ENCODE results near the gene TUBGCP6.

Gene TUBGCP6

GRCh38 chr22:50197000-50197800, 47.6 kb downstream of the TUBGCP6 start:
- no peak for DNase-seq (ENCODE audit: low read depth in 3 of 3)

DNA sequence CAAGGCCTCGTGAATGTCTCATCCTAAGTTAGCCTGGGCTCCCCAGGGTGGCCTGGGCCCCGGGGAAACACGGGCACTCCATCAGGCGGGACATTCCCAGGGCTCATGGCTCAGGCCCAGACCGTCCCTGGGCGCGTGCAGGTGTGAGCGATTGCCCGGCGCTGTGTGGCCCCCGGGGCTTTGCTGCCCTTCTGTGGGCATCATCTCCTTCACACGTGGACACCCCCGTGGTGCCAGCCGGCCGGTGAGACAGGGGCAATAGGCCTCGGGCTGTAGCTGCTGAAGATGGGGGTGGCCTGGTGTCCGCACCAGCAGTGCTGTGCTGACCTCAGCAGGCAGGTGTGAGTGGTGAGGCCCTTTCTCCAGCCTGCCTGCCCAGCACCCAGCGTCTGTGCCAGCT, 48.6 kb downstream of the TUBGCP6 start:
- no peak for DNase-seq (ENCODE audit: low read depth in 3 of 3)

GRCh38 chr22:50194037-50194805, 50.6 kb downstream of the TUBGCP6 start:
- no peak for DNase-seq (ENCODE audit: low read depth in 3 of 3)

GRCh38 chr22:50193621-50194020, 51.2 kb downstream of the TUBGCP6 start:
- no peak for DNase-seq (ENCODE audit: low read depth in 3 of 3)

DNA sequence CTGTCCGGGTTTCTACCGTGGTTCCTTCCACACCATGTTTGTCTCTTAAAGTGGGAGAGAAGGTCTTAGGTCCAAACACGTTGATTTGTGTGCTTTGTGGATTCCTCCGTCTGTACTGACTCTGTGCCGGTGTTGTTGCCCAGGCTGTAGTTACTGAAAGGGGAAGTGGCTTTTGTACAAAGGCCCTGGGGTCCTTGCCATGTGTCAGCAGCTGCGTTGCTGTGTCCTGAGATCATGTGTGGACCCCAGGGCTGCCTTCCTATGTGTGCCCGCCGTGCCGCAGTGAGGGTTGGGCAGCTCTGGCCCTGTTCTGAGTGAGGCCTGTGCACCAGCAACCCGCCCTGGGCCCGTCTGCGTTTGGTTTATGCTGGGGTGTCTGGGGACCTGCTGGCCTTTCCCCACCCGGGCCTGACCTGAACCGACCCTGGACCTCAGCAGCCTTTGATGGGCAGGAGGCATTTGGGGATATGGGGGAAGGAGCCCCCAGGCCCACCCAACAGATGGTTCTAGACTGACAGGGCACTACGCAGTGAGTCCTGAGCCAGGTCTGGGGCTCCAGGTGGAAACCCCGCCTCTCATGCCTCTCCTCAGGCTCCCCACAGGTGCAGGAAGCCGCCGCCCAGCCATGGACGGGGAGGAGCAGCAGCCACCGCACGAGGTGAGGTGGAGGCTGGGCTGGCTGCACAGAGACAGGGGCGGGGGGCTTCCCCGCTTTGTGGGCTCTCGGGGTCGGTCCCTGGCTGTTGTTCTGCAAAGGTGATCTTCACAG, 52.2 kb downstream of the TUBGCP6 start:
- no peak for DNase-seq (ENCODE audit: low read depth in 3 of 3)

DNA sequence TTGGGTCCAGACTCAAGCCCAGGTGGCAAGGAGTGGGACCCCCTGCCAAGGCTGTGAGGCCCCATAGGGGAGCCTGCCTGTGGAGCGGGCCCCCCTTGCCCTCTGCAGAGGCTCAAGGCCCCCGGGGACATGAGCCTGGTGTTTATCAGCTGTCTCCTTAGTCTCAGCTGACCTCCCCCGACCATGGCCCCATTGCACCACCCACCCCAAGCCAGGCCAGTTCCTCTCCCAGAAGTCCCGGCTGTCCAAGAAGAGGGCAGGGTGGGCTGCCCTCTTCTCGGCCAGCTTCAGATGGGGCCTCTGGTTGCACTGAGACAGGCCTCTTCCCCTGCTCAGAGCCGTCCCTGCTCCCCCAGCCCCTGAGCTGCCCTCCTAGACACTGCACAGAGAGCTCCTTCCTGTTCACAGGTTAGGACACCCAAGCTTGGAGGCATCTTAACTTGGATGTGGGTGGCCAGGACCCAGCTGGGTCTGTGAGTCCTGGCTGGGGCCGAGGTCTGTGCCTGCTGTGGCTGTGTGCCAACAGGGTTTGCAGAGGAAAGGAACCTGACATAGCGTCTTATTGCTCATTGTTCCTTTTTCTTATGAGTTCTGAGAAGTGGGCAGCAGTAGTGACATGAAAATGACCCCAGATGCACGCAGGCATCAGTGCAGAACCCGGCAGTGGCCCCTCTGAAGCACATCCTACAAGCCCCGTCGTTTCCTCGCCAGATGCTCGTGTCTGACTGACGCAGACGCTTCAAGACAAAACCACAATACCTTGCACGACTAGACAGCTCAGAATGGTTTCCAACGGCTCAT, 53.7 kb downstream of the TUBGCP6 start:
- peak; percentile 47 to 66 (median 48) for DNase-seq (ENCODE audit: low read depth in 3 of 3)

DNA sequence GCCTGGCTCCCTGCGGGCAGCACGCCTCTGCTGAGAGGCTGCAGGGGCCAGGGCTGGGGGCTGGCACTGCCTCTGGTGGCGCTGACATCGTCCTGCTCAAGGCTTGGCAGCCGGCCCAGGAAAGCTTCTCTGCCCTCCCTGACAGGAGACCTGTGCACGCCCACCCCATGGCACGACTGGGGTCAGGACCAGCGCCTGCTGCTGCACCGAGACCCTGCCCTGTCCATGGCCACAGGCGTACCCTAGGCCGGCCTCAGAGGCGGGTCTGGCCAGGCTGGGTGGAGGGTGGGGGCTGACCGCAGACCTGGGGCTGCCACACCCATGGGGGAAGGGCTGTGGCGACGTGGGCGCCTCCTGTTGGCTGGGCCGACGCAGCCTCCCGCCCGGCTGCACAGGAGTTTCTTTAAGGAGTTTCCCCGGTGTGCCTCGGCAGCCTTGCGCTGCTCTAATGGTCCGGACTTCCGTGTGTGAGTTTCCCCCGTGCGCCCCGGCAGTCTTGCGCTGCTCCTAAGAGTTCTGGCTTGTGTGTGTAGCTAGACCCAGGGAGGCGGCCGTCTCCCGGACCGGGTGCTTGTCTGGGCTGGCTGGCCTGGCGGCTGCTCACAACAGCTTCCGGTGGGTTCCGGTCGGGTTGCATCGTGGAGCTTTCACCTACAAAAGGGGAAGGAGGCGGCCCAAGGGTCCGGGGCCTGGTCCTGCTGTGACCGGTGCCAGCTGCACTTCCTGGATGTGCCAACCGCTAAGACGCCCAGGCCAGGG, 54.5 kb downstream of the TUBGCP6 start:
- peak; percentile 31 to 75 (median 51) for DNase-seq (ENCODE audit: low read depth in 3 of 3)

- DNase-seq (ENCODE audit: low read depth in 3 of 3) = no peak
Measured at GRCh38 chr22:50189849-50190181, 55.0 kb downstream of the TUBGCP6 start.

GRCh38 chr22:50189184-50189848, 55.5 kb downstream of the TUBGCP6 start:
- DNase-seq (ENCODE audit: low read depth in 3 of 3) = no peak

- no peak for DNase-seq (ENCODE audit: low read depth in 3 of 3)
Measured at GRCh38 chr22:50188356-50188755, 56.5 kb downstream of the TUBGCP6 start.

GRCh38 chr22:50186761-50187523, 57.9 kb downstream of the TUBGCP6 start:
- DNase-seq (ENCODE audit: low read depth in 3 of 3) = no peak

- no peak for DNase-seq (ENCODE audit: low read depth in 3 of 3)
Measured at GRCh38 chr22:50186181-50186714, 58.6 kb downstream of the TUBGCP6 start.

DNA sequence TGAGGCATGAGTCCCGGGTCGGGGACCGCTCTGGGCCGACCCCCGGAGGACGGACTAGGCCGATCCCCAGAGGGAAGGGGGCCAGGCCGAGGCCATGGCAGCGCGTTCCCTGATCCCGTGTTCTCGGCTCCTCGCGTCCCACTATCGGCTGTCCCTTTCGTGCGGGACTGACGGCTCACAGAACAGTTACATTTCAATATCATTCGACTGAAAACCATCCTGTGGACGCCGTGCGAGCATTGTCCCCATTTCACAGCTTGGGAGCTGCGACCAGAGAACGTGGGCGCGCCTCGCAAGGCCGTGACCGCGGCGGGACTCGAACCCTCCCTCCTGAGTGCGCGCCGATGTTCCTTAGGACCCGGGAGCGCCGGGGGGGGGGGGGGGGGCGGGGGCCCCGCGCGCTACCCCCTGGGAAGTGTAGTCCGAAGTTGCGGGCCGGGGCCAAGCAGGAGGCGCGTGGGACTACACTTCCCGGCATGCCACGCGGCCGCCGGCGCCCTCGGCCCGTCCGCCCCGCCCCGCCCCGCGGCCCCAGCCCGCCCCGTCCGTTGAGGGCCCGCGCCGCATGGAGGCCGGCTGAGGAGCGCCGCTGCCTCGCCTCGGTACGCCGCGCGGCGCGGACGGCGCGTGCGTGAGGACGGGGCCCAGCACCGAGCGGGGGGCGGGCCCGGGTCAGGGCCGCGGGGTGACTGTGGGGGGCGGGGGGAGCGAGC, 59.3 kb downstream of the TUBGCP6 start, which contains the start of gene TRABD:
TSS of gene TRABD (plus strand) at position 539 of the 713 bp plus-strand sequence. CDS start 7,148 bp downstream, outside the sequence.
- peak; percentile 76 to 88 (median 81) for DNase-seq (ENCODE audit: low read depth in 3 of 3)

GRCh38 chr22:50184902-50185374, 59.9 kb downstream of the TUBGCP6 start:
- DNase-seq (ENCODE audit: low read depth in 3 of 3) = no peak

DNA sequence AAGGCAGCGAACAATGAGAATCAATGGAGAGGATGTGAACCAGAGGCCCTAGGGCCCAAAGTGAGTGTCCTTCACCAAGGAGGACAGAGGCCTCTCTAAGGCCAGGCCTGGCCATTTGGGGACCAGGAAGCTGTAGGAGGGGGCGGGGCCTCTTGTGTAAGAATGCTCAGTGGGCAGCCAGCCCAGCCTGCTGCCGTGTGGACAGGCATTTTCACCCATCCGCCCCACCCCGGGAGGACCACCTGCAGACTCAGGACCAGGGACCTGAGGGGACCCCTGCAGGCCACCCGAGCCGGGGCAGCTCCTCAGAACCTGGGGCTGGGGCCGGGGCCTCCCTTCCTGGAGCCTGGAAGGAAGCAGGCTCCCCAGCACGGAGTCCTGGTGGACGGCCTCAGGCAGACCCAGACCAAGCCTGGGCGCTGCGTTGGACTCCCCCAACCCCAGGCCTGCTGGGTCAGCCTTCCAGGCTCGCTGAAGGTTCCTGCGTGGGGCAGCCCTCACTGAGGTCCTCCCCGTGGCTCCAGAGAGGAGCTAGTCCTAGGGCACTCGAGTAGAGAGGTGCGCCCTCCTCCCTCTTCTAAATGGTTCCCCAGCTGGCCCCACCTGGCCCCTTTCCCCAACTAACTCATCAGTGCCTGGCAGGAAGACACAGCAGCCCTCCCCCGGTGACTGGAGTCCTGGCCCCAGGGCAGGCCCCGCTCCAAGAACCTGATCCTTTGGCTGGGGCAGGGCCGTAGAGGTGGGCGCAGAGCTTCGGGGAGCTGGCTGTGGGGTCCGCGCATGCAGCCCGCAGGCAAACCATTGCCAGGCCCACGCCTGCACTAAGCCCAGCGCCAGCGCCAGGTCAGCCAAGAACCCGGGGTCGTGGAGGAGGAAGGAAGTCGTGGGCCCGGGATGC, 60.6 kb downstream of the TUBGCP6 start:
- no peak for DNase-seq (ENCODE audit: low read depth in 3 of 3)

DNA sequence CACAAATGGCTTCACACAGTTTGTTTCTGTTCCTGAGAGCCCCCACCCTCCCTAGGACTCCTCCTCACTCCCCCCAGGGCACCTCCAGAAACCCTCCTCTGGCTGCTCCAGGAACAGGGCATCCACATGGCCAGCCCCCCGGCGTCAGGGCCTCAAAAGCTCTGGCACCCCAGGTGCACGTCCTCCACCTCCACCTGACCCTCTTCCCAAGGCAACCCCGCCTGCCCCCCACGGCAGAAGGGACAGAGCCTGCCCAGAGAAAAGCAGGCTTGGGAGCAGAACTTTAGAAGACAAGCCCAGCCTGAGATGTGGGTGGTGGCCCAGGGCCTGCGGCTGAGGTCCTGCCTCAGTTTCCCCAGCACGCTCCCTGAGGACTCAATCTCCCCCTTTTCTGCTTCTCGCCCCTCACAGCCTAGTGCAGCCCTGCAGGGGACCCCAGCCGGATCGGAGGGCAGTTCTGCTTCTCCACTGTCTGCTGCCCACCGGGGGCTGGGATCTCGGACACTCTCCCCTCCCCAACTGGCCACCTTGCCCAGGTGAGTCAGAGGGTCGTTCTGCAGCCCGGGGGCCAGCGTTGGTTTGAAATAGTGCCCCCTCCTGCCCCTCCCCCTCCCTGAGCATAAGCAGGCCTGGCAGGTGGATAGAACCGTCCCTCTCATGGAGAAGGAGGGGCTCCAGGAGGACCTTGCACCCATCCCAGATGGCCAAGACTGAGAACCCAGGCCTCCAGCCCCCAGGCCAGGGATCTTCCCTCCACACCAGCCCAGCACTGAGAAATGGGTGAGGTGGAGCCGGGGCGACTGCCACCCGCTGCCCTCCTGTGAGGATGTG, 61.5 kb downstream of the TUBGCP6 start:
- no peak for DNase-seq (ENCODE audit: low read depth in 3 of 3)

Measured in stimulated activated CD4-positive, alpha-beta T cell treated with anti-CD3 and anti-CD28 coated beads, TNF-alpha, amount 100 ng/mL, for 24 hours (primary cell).